Endothelial cell of umbilical vein (primary cell): ENCODE results near the gene PCSK9. TPM values are rescaled to one million over a fixed set of nuclear protein-coding genes. Genes with fewer than 3 reads are reported as not detected.

Experiments used
- BruUV-seq: library from RNA; stranded (reverse); fragments of 400-500 nt; replicated peaks from 2 replicates; lab custom pipeline; 2021; lab: Mats Ljungman, UMichigan
- CTCF ChIA-PET: fragments of 300-600, 350-600 bp; sonication (Branson Sonifier 250); formaldehyde crosslinking; loops from one replicate; lab custom pipeline; 2021; ENCODE audit warnings: antibody characterized with exemption, inconsistent platforms; lab: Charles Lee
- POLR2A ChIA-PET: fragments of 300-600, 350-600 bp; sonication (Branson Sonifier 250); formaldehyde crosslinking; loops from one replicate; lab custom pipeline; 2021; ENCODE audit warnings: antibody characterized with exemption, inconsistent platforms; lab: Charles Lee
- DNase-seq: peaks from one replicate; pipeline ENCODE4 v3.0.0-alpha.2; 2011; ENCODE audit warnings: low read depth, low spot score
- FAIRE-seq: peaks from 2 replicates; lab custom pipeline; 2011; peaks lifted over from hg19 to GRCh38; lab: Jason Lieb, UNC
- H2AFZ ChIP-seq: 2 replicates; pipeline ENCODE4 v1.6.0; 2012; ENCODE audit warnings: low read depth, low read length, control low read depth, inconsistent platforms
- H3K27ac ChIP-seq: 2 replicates; pipeline ENCODE4 v1.5.1; 2011; ENCODE audit warnings: low read depth, mild to moderate bottlenecking, control low read depth, low read length, moderate library complexity; ENCODE audit not compliant: insufficient read depth
- H3K27me3 ChIP-seq, 2 experiments: 2 replicates each; pipeline versions ENCODE4 v1.6.0 to v1.6.1; 2011; ENCODE audit warnings: low read length in 2 of 2, mixed read lengths in 1 of 2; ENCODE audit not compliant: control insufficient read depth in 2 of 2, insufficient read depth in 2 of 2
- H3K36me3 ChIP-seq, 2 experiments: 2 replicates in 1 of 2; 3 replicates in 1 of 2; pipeline ENCODE4 v1.5.1; 2011; ENCODE audit warnings: low read length in 2 of 2, mild to moderate bottlenecking in 1 of 2, moderate library complexity in 1 of 2; ENCODE audit not compliant: control insufficient read depth in 2 of 2, insufficient read depth in 2 of 2; ENCODE audit errors: extremely low read depth in 1 of 2
- H3K4me1 ChIP-seq: 3 replicates; pipeline ENCODE4 v1.5.1; 2011; ENCODE audit warnings: mild to moderate bottlenecking, low read length; ENCODE audit not compliant: control insufficient read depth, insufficient read depth; ENCODE audit errors: extremely low read depth
- H3K4me2 ChIP-seq: 2 replicates; pipeline ENCODE4 v1.6.1; 2011; ENCODE audit warnings: low read length, control low read depth, mixed read lengths; ENCODE audit not compliant: insufficient read depth
- H3K4me3 ChIP-seq, 3 experiments: fragments of 200-600 bp in 1 of 3; sonication (generic), shearing (Covaris generic) in 1 of 3; replicated peaks in 1 of 3; 2 replicates each; pipeline ENCODE4 v1.5.1; 2011 to 2016; ENCODE audit warnings: control low read depth in 3 of 3, low read length in 3 of 3, mild to moderate bottlenecking in 2 of 3, inconsistent platforms in 1 of 3, low read depth in 1 of 3, moderate library complexity in 1 of 3; ENCODE audit not compliant: insufficient read depth in 1 of 3
- H3K79me2 ChIP-seq: 2 replicates; pipeline ENCODE4 v1.6.0; 2012; ENCODE audit warnings: low read length, inconsistent platforms; ENCODE audit not compliant: control insufficient read depth, insufficient read depth
- H3K9ac ChIP-seq: replicated peaks from 2 replicates; pipeline ENCODE3; 2011; ENCODE audit warnings: low read length, control low read depth; ENCODE audit not compliant: insufficient read depth; ENCODE audit errors: extremely low read depth
- H3K9me1 ChIP-seq: replicated peaks from 3 replicates; pipeline ENCODE4 v1.6.0; 2011; ENCODE audit warnings: mild to moderate bottlenecking, low read length; ENCODE audit not compliant: control insufficient read depth, insufficient read depth; ENCODE audit errors: extremely low read depth
- H3K9me3 ChIP-seq: replicated peaks from 2 replicates; pipeline ENCODE4 v1.5.1; 2012; ENCODE audit warnings: low read length, inconsistent platforms; ENCODE audit not compliant: control insufficient read depth, insufficient read depth
- H4K20me1 ChIP-seq: replicated peaks from 2 replicates; pipeline ENCODE3; 2011; ENCODE audit warnings: mild to moderate bottlenecking, low read length; ENCODE audit not compliant: control insufficient read depth, insufficient read depth; ENCODE audit errors: extremely low read depth
- CTCF ChIP-seq, 2 donors: IDR thresholded peaks; 1 replicate in 1 of 2; 2 replicates in 1 of 2; pipeline ENCODE4 v1.5.1; 2011; ENCODE audit warnings: low read length in 2 of 2, mild to moderate bottlenecking in 2 of 2, moderate library complexity in 2 of 2, control low read depth in 1 of 2, inconsistent platforms in 1 of 2, low read depth in 1 of 2; ENCODE audit not compliant: insufficient read depth in 1 of 2; ENCODE audit errors: extremely low read depth in 1 of 2
- EZH2 ChIP-seq: IDR thresholded peaks from 2 replicates; pipeline ENCODE4 v1.6.1; 2012; ENCODE audit warnings: borderline replicate concordance, low read depth, mild to moderate bottlenecking, moderate library complexity, low read length, inconsistent platforms; ENCODE audit not compliant: severe bottlenecking
- FOS ChIP-seq: IDR thresholded peaks from 2 replicates; pipeline ENCODE4 v1.6.1; 2011; ENCODE audit warnings: mild to moderate bottlenecking, low read length, moderate library complexity, borderline replicate concordance; ENCODE audit not compliant: insufficient read depth
- GATA2 ChIP-seq: IDR thresholded peaks from 2 replicates; pipeline ENCODE4 v1.7.0; 2011; ENCODE audit warnings: low read depth, mild to moderate bottlenecking, moderate library complexity, mixed read lengths, low read length; ENCODE audit not compliant: insufficient read length, insufficient read depth
- JUN ChIP-seq: IDR thresholded peaks from 2 replicates; pipeline ENCODE4 v1.6.1; 2011; ENCODE audit warnings: borderline replicate concordance, low read depth; ENCODE audit not compliant: insufficient read length, insufficient read depth
- MYC ChIP-seq: IDR thresholded peaks from one replicate; pipeline ENCODE4 v1.6.1; 2011; ENCODE audit warnings: mild to moderate bottlenecking, low read depth, low read length
- POLR2A ChIP-seq: IDR thresholded peaks from 2 replicates; pipeline ENCODE4 v1.6.1; 2012; ENCODE audit warnings: low read depth, mild to moderate bottlenecking, control low read depth, low read length
- POLR2AphosphoS5 ChIP-seq: IDR thresholded peaks from 2 replicates; pipeline ENCODE4 v1.6.1; 2012; ENCODE audit warnings: low read depth, mild to moderate bottlenecking, control low read depth, low read length, moderate library complexity; ENCODE audit not compliant: insufficient read depth
- dilution Hi-C: fragments of 300-500 bp; cut with MboI; formaldehyde crosslinking; loops from one replicate; pipeline ENCODE4 v1.15.0; 2019; ENCODE audit warnings: low sequenced_read_pairs; ENCODE audit not compliant: extremely low pct_ligation_motif_present
- intact Hi-C: fragments of 100-400 bp; cut with micrococcal nuclease; formaldehyde crosslinking; loops from one replicate; pipeline ENCODE4 v1.10.0; 2022
- polyA plus RNA-seq, 4 experiments: library from polyadenylated mRNA; depleted of rRNA in 3 of 4; stranded (reverse) in 3 of 4; unstranded in 1 of 4; fragments of >200 nt; gene quantifications; 2 replicates each; pipeline versions ENCODE4 v1.2.1 to v1.2.3, GENCODE V29; 2011 to 2012; ENCODE audit warnings: missing spikeins in 1 of 4
- total RNA-seq: library from RNA; stranded (reverse); gene quantifications from 2 replicates; pipeline ENCODE4 v1.2.3, GENCODE V29; 2021
- TF ChIP-seq, protein P1 (sequence below): IDR thresholded peaks from 2 replicates; pipeline ENCODE4 v1.6.1; 2011; ENCODE audit not compliant: insufficient read depth, insufficient read length

The PCSK9 gene
- total and polyA plus RNA-seq, 2 donors (not counting 3 experiments of a cell fraction or from before 2014, with no cell fraction given) = 0.17 to 0.35 TPM

- no peaks in the 10 kb centered on the region for H3K9me1 ChIP-seq
- peaks cover 1 to 2% of the 10 kb centered on the region in 2 experiments for H3K27me3 ChIP-seq
- DNase-seq = peak; percentile 9
- intact Hi-C loops = no loop called here
- dilution Hi-C loops = no loop called here
- TF ChIP-seq, protein P1, sequence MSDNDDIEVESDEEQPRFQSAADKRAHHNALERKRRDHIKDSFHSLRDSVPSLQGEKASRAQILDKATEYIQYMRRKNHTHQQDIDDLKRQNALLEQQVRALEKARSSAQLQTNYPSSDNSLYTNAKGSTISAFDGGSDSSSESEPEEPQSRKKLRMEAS = no peak
- TF ChIP-seq POLR2AphosphoS5 (no peak), POLR2A (no peak), EZH2 (no peak), JUN (no peak), FOS (no peak), MYC (no peak), CTCF (IDR thresholded peaks at IDR 0.05; ENCODE audit: extremely low read depth in 1 of 2, insufficient read depth in 1 of 2, low read depth in 1 of 2, low read length in 2 of 2) (no peak), GATA2 (no peak)
- POLR2A ChIA-PET = no interaction called here
- H3K4me2 ChIP-seq = no peak overlapping the region
- CTCF ChIA-PET = no interaction called here
- no peak overlapping the region for H3K4me3 ChIP-seq
- H3K9me3 ChIP-seq = no peaks in the 10 kb centered on the region
- BruUV-seq = no TSS peak
- H3K27ac ChIP-seq = no peak overlapping the region
- FAIRE-seq = no peak
- no peak overlapping the region for H2AFZ ChIP-seq
- no peaks in the 10 kb centered on the region for H3K79me2 ChIP-seq
- no peaks in the 10 kb centered on the region for H3K36me3 ChIP-seq
- no peaks in the 10 kb centered on the region for H3K4me1 ChIP-seq
- H3K9ac ChIP-seq = no peak overlapping the region
- no peaks in the 10 kb centered on the region for H4K20me1 ChIP-seq
Measured at GRCh38 chr1:55051621-55052020, 12.3 kb downstream of the PCSK9 start.
